Stimulated activated CD4-positive, alpha-beta T cell treated with anti-CD3 and anti-CD28 coated beads, Interleukin-4, amount 100 ng/mL, for 24 hours (primary cell): Measurements from ENCODE around the gene MPDU1.
A peak's percentile ranks its signal among the peaks of the same experiment; 100 is the strongest.
"Not testable (repeated sequence)": the region's sequence is repeated elsewhere in the genome, so short reads cannot be mapped to it uniquely, and the experiment has no call there.

Experiments
- DNase-seq: peaks from one replicate; pipeline ENCODE4 v3.0.0-alpha.2; 2020

MPDU1 gene

DNA sequence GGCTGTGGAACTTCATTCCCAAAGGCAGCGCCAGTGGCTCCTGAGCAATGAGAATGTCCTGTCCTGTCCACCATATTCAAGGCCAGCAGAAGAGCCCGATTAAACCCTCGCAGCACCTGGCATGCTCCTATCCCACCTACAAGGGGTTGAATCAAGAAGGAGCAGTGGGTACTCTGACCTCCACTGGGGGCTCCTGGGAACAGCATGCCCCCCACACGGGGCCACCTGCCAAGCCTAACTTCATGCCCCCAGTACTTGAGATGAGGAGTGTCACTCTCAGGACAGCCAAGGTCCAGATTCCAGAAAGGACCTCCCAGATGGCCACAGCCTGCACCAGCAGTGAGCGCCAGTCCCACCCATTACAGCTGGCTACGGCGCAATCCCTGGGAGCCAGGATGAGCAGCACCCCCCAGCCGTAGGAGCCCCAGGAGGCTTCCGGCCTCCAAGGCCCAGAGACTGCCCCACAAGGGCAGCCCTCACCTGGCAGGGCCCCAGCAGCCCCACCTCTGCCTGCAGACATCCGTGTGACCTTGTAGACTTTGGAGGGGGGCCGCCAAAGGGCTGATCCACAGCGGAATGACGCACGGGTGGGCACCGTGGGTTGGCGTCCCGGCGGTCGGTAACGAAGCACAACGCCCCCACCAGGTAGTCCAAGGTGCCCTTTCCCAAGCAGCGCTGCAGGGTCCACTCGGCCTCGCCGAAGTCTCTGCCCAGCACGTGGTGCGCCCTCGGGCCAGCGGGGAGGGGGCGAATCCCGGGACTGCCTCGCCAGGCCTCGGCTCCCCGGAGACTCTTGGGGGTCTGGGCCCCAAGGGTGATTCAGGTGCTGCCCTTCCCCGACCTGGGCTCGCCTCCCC lies 1.0 kb upstream of the MPDU1 start:
- no peak for DNase-seq

DNA sequence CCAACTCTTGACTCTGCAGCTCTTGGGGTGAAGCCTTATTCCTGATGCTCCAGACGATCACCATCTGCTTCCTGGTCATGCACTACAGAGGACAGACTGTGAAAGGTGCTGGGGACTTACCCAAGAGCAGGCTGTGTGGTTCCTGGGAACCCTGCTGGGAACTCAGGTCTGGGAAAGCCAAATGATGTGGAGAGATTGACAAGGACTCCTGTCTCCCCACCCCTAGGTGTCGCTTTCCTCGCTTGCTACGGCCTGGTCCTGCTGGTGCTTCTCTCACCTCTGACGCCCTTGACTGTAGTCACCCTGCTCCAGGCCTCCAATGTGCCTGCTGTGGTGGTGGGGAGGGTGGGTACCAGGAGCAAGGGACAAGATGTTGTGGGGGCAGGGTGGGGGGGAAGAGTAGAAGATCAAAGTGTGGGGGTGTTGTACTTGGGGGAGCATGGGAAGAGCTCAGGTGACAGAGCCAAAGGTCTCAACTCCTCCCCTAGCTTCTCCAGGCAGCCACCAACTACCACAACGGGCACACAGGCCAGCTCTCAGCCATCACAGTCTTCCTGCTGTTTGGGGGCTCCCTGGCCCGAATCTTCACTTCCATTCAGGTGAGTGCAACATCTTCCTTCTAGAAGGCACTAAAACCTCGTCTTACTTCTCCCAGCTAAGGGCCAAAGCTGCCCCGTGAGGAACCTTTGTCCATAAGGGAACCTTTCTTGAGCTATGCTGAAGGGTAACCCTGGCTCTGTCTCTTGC lies 3.2 kb downstream of the MPDU1 start:
- no peak for DNase-seq

DNA sequence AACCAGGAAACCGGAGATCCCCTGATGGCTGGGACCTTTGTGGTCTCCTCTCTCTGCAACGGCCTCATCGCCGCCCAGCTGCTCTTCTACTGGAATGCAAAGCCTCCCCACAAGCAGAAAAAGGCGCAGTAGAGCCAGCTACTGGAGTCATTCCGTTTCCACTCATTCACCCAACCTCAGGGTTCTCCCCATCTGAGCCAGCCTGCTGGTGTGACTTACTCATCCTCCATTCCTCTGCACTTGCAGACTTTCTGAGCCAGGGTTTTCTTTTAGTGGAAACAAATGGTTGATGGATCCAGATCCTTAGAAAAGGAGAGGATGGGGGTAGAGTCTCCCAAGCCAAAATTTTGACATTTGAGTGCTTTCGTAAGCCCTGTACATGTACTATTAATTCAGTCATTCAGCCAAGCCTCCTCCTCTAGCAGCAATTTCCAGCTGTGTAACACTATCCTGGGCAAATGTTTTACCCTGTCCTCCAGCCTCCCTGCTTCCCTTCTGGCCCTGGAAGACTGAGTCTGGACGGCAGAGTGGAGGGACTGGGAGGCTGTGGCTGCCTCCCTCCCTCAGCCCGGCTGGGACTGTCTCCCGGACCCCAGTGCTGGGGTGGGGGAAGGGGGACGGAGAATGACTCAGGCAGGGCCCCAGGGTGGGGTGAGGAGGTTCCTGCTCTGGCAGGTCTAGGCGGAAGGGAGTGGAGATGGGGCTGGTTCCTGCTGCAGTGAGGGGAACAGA lies 3.9 kb downstream of the MPDU1 start:
- DNase-seq, result no peak

DNA sequence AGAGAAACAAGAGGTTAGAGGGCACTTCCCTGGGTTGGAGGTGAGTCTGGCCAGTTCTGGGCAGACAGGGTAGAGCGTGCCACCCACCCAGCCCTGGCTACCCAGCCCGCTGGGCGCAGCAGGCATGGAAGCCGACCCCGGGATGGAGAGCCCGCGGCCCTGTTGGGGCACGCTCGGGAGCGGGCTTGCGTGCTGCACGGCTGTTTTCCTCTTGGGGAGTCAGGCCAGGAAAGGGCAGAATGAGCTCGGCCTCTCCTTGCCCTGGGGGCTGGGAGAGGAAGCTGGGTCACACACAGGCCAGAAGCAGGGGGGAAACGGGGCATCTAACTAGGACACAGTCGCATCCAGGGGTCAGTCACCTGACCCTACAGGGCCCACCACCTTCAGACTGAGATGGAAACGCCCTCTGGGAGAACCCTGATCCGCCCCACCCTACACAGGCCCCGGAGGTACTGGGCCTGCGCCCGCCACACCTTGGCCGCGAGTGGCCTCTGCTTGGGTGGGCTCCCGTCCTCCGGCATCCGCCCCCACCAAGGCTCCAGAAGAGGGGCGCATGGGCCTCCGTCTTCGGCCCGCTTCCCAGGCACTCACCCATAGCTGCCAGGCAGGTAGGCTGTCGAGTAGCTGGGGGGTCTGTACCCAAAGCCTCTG lies 5.0 kb downstream of the MPDU1 start:
- no peak for DNase-seq

DNA sequence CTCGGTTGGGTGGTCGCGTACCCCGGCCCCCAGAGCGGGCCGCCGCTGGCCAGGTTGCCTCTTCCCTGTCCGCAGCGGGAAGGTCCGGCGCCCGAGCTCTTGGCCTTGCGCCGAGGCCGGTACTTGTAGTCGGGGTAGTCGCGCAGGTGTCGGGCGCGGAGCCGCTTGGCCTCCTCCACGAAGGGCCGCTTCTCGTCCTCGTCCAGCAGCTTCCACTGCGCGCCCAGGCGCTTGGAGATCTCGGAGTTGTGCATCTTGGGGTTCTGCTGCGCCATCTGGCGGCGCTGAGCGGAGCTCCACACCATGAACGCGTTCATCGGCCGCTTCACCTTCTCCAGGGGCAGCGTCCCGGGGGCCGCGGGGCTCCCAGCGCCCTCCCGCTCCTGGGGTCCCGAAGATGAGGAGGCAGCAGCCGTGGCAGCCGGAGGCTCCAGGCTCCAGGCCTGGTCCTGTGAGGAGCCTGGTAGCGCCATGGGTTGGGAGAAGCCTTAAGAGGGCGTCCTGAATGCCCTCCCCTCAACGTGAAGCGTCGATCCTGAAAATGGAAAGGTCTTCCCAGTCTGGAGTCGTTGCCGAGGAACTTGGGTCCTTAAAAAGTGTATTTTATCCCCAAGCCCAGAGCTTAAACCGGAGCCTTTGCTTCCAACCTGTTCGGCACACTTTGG lies 5.7 kb downstream of the MPDU1 start:
- DNase-seq, result peak; percentile 67

DNA sequence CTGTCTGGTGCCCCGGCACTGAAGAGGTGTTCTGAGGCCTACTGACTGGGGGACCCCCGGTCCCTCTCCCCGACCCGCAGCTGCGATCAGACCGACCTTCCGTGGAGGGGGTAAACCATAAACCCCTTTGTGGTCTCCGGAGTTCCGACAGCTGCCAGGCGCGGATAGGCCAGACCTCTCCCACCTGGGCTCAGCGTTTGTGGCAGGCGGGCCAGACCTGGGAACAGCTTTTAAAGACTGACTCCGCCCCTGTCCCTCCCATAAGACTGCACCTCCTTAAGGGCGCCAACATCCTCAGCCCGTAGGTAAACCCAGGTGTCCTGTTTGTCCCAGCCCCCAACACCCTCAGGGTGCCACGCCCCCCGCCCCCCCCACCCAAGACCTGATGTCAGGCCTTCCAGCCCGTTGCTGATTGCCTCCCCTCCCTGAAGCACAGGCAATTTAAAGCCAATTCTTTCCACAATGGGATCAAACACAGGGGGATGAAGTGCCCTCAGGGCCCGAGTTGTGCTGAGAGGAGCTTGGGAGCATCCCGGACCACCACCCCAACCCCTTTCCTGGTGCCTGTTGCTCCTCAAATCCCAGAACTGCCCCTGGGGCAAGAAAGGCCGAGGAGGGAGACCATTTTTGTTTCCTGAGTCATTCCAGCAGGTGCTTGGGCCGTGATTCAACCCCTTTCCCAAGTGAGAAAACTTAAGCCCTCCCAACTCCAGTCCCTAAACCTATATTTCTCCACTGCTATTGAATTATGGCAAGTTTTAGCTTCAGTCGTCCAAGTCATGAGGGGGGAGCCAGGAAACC lies 6.4 kb downstream of the MPDU1 start, which contains the start of gene SOX15:
Gene SOX15 (minus strand): TSS at position 204 of the 801 bp plus-strand sequence. CDS start 418 bp downstream, outside the sequence.
- no peak for DNase-seq

DNA sequence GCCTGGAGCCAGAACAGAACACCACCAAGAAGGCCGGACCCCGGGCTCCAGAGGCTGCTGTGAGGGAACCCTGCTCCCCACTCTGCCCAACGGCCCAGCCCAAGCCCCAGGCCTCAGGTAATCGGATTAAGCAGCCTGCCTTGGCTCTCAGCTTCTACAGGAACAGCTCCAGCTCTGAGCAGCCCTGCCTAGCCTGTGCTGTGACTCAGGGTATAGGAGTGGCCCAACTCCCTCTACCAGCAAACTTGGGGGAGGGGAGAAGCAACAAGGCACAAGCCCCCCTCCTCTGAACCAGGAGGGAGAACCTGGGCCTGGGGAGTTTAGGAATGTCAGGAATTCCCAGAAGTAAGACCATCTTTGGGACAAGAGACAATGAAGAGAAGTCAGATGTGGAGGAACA lies 7.1 kb downstream of the MPDU1 start:
- no peak for DNase-seq

DNA sequence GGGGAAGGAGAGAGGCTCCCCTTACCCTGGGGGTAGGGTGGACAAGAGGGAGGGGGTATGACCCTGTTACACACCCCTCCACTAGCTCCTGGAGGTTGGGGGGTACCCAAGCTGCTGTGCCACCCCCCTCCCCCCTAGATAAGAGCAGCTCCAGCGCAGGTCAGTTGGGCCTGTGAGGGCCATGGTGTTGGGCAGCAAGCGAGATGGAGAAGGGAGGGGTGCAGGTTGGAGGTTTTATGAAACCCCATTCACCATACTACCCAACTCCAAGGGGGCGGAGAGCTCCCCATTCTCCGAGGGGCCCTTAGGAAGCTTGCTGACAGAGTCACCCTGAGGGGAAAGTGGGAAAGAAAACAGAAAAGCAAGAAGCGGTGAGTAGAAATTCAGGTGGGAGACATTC lies 7.9 kb downstream of the MPDU1 start:
- DNase-seq, result no peak

DNA sequence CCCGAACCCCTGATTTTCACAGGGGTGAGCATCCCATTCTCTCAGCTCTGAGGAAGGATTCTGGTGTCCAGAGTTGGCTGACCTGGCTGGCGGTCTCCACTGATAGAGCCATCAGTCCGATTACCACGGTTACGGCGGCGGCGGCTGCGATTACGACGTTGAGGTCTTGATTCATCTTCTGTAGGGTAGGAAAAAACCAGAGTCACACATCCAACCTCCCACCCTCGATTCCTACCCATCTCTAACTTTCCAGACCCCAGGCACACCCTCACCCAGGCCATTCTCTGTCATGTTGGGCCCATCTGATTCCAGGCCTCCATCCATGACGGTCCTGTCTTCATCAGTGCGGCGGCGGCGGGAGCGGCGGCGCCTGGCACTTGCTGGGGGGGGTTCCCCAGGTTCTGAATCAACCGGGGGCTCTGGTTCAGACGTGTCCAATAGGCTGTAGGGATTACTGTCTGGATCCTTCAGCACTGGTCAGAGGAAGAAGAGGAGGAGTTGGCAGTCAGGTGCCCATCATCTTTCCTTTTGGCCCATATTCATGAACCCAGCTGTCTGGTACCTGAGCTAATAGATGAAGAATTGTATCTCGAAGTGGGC lies 8.9 kb downstream of the MPDU1 start:
- DNase-seq, result no peak

DNA sequence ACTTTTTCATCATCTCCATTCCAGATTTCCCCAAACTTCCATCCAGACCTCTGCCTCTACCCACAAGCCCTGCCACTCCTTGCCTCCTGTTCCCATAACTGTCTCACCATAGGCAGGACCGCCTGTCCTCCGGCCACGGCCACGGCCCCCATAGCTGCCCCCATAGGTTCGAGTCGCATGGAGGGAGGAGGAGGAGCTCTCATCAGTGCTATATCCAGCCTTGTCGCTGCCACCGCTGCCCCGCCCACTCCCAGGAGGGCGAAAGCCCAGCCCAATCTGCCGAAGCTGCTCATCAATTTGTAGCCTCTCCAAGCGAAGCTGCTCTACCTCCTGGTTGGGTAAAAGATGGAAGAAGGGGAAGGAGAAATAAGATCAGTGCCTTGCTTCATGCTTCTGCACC lies 9.6 kb downstream of the MPDU1 start:
- DNase-seq, result no peak

DNA sequence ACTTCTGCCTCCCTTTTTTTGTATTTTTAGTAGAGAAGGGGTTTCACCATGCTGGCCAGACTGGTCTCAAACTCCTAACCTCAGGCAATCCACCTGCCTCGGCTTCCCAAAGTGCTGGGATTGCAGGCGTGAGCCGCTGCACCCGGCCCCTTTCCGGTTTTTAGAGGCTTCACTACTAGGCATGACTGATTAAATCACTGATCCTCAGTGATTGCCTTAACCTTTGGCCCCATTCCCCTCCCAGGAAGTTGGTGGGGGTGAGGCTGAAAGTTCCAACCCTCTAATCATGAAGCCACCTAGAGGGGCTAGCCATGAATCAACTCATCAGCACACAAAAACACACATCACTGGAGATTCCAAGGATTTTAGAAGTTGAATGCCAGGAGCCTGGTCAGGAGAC lies 13.9 kb downstream of the MPDU1 start:
- DNase-seq, result not testable (repeated sequence)

DNA sequence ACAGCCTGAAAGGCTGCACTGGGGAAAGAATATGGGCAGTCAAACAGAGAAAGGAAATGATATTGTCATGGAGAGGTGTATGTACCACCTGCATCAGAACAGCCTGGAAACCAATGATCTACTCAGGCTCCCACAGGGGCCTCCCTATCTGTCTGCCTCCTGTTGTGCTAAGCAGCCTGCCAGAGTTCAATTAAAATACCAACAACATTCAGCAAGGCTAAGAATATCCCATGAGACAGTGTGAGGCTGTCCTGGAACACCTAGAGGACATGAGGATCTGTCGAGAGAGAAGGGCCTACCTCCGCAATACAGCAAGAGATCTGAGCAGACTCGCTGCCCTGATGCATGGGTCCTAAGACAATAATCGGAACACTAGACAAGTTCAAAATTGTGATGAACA lies 22.6 kb downstream of the MPDU1 start:
- DNase-seq, result no peak

DNA sequence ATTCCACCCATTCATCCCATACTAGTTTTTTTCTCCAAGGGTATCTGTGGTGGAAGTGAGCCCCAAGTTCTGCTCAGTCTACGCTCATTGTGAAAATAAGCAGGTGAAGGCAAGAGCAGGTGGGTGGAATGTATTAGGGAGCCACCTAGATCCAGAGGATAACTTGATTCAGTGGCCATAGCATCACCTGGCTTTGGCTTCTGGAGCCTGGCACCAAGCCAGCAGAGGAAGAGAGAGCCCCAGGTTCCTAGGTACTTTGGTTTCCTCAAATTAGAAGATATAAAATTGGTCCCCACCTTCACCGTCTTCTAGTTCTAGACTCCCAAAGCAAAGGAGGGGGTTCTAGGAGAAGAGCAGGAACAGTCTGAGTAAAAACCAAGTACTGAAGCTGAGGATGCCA lies 27.0 kb downstream of the MPDU1 start:
- DNase-seq, result no peak

DNA sequence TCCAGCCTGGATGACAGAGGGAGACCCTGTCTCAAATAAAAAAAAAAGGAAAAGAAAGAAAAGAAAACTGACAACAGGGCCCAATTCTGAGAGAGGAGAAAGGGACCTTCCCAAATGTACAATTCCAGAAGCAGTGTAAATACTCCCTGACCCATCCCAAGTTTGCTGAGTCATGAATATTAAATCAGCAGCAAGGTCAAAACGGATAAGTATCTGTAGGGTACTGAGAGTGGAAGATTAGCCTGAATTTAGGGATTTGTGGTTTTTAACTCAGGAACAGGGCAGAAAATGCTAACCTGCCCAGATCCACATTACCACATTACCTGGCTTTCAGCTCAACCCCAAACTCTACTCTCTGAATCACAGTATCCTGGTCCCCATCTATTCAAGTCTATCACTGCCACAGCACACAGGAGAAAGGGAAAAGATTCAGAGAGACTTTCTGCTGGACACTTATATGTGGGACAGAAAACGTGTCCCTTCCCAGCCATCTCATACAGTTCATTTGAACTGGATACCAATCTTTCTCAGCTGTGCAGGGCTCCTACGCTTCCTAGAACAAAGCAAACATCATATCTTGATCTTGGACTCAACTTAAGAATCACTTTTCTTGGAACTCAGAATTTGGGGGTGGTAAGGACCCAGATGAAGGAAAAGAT lies 28.1 kb downstream of the MPDU1 start:
- DNase-seq, result no peak

DNA sequence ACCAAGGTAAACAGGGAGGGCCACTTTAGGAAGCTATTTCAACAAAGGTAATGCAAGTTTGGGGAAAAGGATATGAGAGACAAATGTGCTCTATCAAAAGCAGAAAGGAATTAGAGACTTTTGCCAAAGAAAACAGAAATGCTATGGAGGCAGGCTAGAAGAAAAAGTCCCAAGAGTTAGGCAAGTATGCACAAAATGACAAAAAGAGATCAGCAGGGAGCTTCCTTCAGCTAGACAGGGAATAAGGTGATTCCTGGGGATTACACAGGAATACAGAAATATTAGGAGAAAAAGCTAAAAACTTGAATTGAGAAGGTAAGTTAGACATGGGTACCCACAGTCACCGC lies 28.6 kb downstream of the MPDU1 start:
- no peak for DNase-seq

DNA sequence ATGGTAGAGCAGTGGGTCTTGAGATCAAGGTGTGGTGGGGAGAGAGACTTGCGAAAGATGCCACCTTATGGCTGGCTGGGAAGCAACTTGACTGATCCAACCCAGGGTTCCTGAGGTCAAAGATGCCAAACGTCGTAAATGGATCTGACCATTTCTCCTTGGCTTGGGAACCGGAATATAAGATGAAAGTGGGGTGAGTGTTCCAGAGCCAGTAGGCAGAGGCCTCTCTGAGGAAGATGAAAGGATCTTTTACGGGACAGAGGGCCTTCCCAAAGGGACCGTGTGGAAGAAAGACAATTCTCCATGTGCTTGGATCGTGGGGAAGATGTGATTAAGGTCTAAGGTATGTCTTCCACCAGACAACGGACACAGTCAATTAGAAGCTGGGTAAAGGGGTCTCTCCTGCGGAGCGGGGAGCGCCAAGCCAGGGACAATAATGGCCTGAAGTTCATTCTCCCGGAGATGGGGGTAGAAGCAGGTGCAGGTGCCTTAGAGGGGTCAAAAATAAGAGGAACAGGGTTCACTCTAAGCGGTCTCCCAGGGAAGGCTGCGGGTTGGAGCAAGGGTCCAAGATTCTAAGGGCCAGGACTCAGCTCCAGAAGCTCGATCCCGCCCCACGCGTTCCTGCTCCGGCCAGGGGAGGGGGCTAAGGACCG lies 30.2 kb downstream of the MPDU1 start:
- no peak for DNase-seq

DNA sequence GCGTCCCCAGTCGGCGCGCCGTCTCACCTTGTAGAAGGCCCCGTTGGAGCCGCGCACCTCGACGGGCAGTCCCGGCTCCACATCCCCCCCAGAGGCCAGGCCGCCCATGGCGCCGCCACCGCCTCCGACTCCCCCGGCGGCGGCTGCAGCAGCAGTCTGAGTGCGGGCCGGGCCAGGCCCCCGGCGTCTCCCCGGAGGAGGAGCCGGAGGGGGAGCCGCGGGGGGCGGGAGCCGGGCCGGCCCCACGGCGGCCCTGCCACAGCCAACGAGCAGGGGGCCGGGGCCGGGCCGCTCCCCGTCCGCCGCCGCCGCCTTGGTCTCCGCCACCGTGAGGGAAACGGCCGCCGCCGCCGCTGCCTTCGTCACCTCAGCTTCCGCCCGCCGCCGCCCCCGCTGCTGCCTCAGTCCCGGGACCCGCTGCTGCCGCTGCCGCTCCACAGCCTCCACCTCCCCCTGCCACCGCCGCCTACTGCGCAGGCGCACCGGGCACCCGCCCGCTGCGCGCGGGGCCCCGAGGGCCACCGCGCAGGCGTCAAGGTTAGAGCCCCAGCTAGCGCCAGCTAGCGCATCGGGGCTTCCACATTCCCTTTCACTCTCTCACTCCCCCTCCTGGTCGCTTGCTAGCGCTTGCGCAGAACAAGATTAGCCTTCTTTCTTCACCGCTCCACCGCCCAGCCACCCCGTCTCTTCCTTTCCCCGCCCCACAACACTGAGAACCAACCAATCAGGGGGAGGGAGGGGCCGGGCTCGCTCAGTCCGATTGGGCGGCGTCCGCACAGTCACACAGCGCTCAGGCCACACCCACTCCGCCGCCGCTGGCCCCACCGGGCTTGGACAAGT lies 31.0 kb downstream of the MPDU1 start, which contains the start of gene FXR2:
Gene FXR2 (minus strand): TSS at position 473 of the 840 bp plus-strand sequence. CDS start 365 bp downstream, at position 108.
- peak; percentile 99 for DNase-seq

DNA sequence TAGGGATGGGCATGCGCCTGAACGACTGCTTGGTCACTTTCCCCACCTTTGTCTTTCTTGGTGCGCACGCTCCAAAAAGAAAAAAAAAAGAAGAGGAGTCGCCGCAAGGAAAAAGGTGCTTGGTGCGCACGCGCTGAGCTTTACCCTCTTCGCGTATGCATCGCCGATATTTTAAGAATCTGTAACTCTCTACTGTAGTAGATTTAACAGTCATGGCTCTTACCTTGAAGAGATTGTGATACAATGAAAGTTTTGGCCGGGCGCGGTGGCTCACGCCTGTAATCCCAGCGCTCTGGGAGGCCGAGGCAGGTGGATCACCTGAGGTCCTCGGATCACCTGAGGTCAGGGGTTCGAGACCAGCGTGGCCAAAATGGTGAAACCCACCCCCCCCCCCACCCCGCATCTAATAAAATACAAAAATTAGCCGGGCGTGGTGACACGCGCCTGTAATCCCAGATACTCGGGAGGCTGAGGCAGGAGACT lies 31.7 kb downstream of the MPDU1 start:
- no peak for DNase-seq

DNA sequence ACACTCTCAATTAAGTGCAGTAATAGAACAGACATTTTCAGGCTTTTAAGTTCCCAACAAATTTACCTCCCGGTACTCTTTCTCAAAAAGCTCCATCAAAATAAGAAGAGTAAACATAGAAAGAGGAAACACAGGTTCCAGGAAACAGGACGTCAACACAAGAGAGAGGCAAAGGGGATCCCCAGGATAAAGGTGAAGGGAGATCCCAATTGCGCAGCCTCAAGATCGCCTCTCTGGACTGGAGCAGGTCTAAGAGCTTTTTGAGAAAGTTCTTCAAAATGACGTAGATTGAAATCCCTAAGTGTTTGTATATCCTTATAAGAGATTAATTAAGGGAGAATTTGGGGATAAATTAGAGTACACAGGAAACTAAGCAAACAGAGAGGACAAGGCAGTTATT lies 35.0 kb downstream of the MPDU1 start:
- DNase-seq, result no peak
